CD8-positive, alpha-beta memory T cell (primary cell): ENCODE results near the gene CKAP2L. TPM values are rescaled to one million over a fixed set of nuclear protein-coding genes. Genes with fewer than 3 reads are reported as not detected.

ENCODE experiments used
- CTCF ChIA-PET: fragments of 350-600 bp; sonication (Branson Sonifier 250); formaldehyde crosslinking; loops from one replicate; lab custom pipeline; 2021; ENCODE audit warnings: antibody characterized with exemption; lab: Charles Lee
- POLR2A ChIA-PET: fragments of 350-600 bp; sonication (Branson Sonifier 250); formaldehyde crosslinking; loops from one replicate; lab custom pipeline; 2021; ENCODE audit warnings: antibody characterized with exemption; lab: Charles Lee
- DNase-seq, 5 donors: peaks; one replicate each; pipeline versions ENCODE4 v3.0.0 to v3.0.0-alpha.2; 2020 to 2022; ENCODE audit warnings: mixed read lengths in 1 of 5
- H3K27ac ChIP-seq: one replicate; pipeline ENCODE4 v1.7.0; 2013; ENCODE audit warnings: low read depth, mild to moderate bottlenecking, low read length, moderate library complexity
- H3K27me3 ChIP-seq: 2 replicates; pipeline ENCODE4 v1.7.0; 2013; ENCODE audit warnings: low read length, mild to moderate bottlenecking; ENCODE audit not compliant: insufficient read depth, poor library complexity, severe bottlenecking
- H3K36me3 ChIP-seq: 2 replicates; pipeline ENCODE4 v1.7.0; 2013; ENCODE audit warnings: mild to moderate bottlenecking, low read length, moderate library complexity; ENCODE audit not compliant: insufficient read depth
- H3K4me1 ChIP-seq: 2 replicates; pipeline ENCODE4 v1.7.0; 2013; ENCODE audit warnings: mild to moderate bottlenecking, low read length, moderate library complexity; ENCODE audit not compliant: insufficient read depth
- H3K4me3 ChIP-seq: 2 replicates; pipeline ENCODE4 v1.7.0; 2013; ENCODE audit warnings: mild to moderate bottlenecking, low read length
- H3K9me3 ChIP-seq: 2 replicates; pipeline ENCODE4 v1.7.0; 2013; ENCODE audit warnings: mild to moderate bottlenecking, low read length
- H3K27ac Mint-ChIP-seq, 8 donors: one replicate each; pipeline ENCODE4 v1.8.0; 2020 to 2021; ENCODE audit warnings: mixed read lengths in 8 of 8, mild to moderate bottlenecking in 6 of 8, inconsistent platforms in 3 of 8, moderate library complexity in 3 of 8
- H3K27me3 Mint-ChIP-seq, 2 donors: one replicate each; pipeline ENCODE4 v1.8.0; 2020 to 2021; ENCODE audit warnings: mixed read lengths in 2 of 2, mild to moderate bottlenecking in 1 of 2, moderate library complexity in 1 of 2
- H3K36me3 Mint-ChIP-seq, 3 donors: one replicate each; pipeline ENCODE4 v1.8.0; 2020 to 2021; ENCODE audit warnings: mixed read lengths in 3 of 3, inconsistent platforms in 1 of 3, mild to moderate bottlenecking in 1 of 3
- H3K4me1 Mint-ChIP-seq, 3 donors: one replicate each; pipeline ENCODE4 v1.8.0; 2020 to 2021; ENCODE audit warnings: mixed read lengths in 3 of 3, inconsistent platforms in 1 of 3, mild to moderate bottlenecking in 1 of 3
- H3K4me3 Mint-ChIP-seq, 7 donors: one replicate each; pipeline ENCODE4 v1.8.0; 2020 to 2021; ENCODE audit warnings: mixed read lengths in 7 of 7, mild to moderate bottlenecking in 6 of 7, moderate library complexity in 4 of 7, inconsistent platforms in 2 of 7
- H3K9me3 Mint-ChIP-seq, 5 donors: one replicate each; pipeline ENCODE4 v1.8.0; 2020 to 2022; ENCODE audit warnings: mixed read lengths in 5 of 5, mild to moderate bottlenecking in 3 of 5, moderate library complexity in 2 of 5, inconsistent platforms in 1 of 5
- polyA plus RNA-seq: library from polyadenylated mRNA; unstranded; fragments of 300-500 nt; fragmentation: Illumina TruSeq; gene quantifications from one replicate; pipeline ENCODE4 v1.2.3, GENCODE V29; 2021
- total RNA-seq, 2 experiments: library from RNA; stranded (reverse); gene quantifications; one replicate each; pipeline ENCODE4 v1.2.3, GENCODE V29; 2021

The CKAP2L gene
- total and polyA plus RNA-seq, 3 experiments from 2014 or later = 19.1 to 19.6 TPM; not detected in 1

- POLR2A ChIA-PET = no interaction called here
- CTCF ChIA-PET = interaction anchor here (1.4 kb wide), 1 partner anchor 18 kb away, joined by 3 read pairs; no protein-coding TSS in a partner anchor
- Mint-ChIP-seq H3K27me3 (peaks cover 0 to 2% of the 10 kb centered on the region in 2 donors), H3K4me3 (peak overlapping the region; percentile 62 to 77 (median 69)), H3K9me3 (no peaks in the 10 kb centered on the region), H3K4me1 (peaks cover 29 to 47% (median 39%) of the 10 kb centered on the region in 3 donors), H3K36me3 (peaks cover 0 to 5% (median 0%) of the 10 kb centered on the region in 3 donors), H3K27ac (peak overlapping the region; percentile 1 to 94 (median 62))
- peaks cover 14% of the 10 kb centered on the region for H3K4me1 ChIP-seq
- no peak overlapping the region for H3K27ac ChIP-seq
- DNase-seq = no peak
- no peaks in the 10 kb centered on the region for H3K27me3 ChIP-seq
- H3K36me3 ChIP-seq = no peaks in the 10 kb centered on the region
- no peak overlapping the region for H3K4me3 ChIP-seq
- no peaks in the 10 kb centered on the region for H3K9me3 ChIP-seq
These were observed 3.4 kb upstream of the CKAP2L start for GRCh38 chr2:112767693-112768330.

- Histone ChIP-seq H3K4me3 (peak overlapping the region; percentile 90), H3K4me1 (peaks cover 14% of the 10 kb centered on the region), H3K9me3 (no peaks in the 10 kb centered on the region), H3K36me3 (no peaks in the 10 kb centered on the region), H3K27me3 (no peaks in the 10 kb centered on the region), H3K27ac (peak overlapping the region; percentile 74)
- Mint-ChIP-seq H3K4me1 (peaks cover 29 to 47% (median 39%) of the 10 kb centered on the region in 3 donors), H3K9me3 (no peaks in the 10 kb centered on the region), H3K4me3 (peak overlapping the region; percentile 88 to 98 (median 95)), H3K27ac (peak overlapping the region in 7 of 8 donors; percentile 38 to 96 (median 74)), H3K36me3 (peaks cover 0 to 5% (median 0%) of the 10 kb centered on the region in 3 donors), H3K27me3 (no peaks in the 10 kb centered on the region)
- CTCF ChIA-PET = interaction anchor here (0.9 kb wide), 1 partner anchor 16 kb away, joined by 4 read pairs; no protein-coding TSS in a partner anchor
- POLR2A ChIA-PET = no interaction called here
- DNase-seq = no peak
These were observed 842 bp upstream of the CKAP2L start for GRCh38 chr2:112765251-112765650.

- Mint-ChIP-seq H3K4me3 (no peak overlapping the region), H3K36me3 (peaks cover 0 to 5% (median 0%) of the 10 kb centered on the region in 3 donors), H3K27ac (no peak overlapping the region), H3K27me3 (no peaks in the 10 kb centered on the region), H3K4me1 (peaks cover 21 to 43% (median 26%) of the 10 kb centered on the region in 3 donors), H3K9me3 (no peaks in the 10 kb centered on the region)
- no peak for DNase-seq
- no peaks in the 10 kb centered on the region for H3K27me3 ChIP-seq
- H3K4me1 ChIP-seq = peaks cover 14% of the 10 kb centered on the region
- H3K27ac ChIP-seq = no peak overlapping the region
- no peaks in the 10 kb centered on the region for H3K9me3 ChIP-seq
- ChIA-PET CTCF (interaction anchor here (0.9 to 1.3 kb wide), 2 partner anchors 13 to 21 kb away, joined by 3 to 4 read pairs; no protein-coding TSS in a partner anchor), POLR2A (no interaction called here)
- H3K4me3 ChIP-seq = no peak overlapping the region
- H3K36me3 ChIP-seq = no peaks in the 10 kb centered on the region
These were observed 2.1 kb downstream of the CKAP2L start for GRCh38 chr2:112762276-112762675.

- no peaks in the 10 kb centered on the region for H3K27me3 ChIP-seq
- Mint-ChIP-seq H3K27me3 (no peaks in the 10 kb centered on the region), H3K36me3 (peaks cover 0 to 5% (median 0%) of the 10 kb centered on the region in 3 donors), H3K4me3 (no peak overlapping the region), H3K9me3 (no peaks in the 10 kb centered on the region), H3K27ac (no peak overlapping the region), H3K4me1 (peaks cover 24 to 51% (median 33%) of the 10 kb centered on the region in 3 donors)
- ChIA-PET CTCF (interaction anchor here (0.8 to 1.1 kb wide), 3 partner anchors 9 to 125 kb away, joined by 3 to 4 read pairs (median 3); no protein-coding TSS in a partner anchor), POLR2A (no interaction called here)
- H3K4me3 ChIP-seq = no peak overlapping the region
- no peaks in the 10 kb centered on the region for H3K9me3 ChIP-seq
- H3K4me1 ChIP-seq = peaks cover 11% of the 10 kb centered on the region
- DNase-seq = no peak
- no peak overlapping the region for H3K27ac ChIP-seq
- H3K36me3 ChIP-seq = no peaks in the 10 kb centered on the region
These were observed 4.3 kb downstream of the CKAP2L start for GRCh38 chr2:112760149-112760548.

- Mint-ChIP-seq H3K27ac (no peak overlapping the region), H3K4me1 (peaks cover 15 to 51% (median 28%) of the 10 kb centered on the region in 3 donors), H3K27me3 (no peaks in the 10 kb centered on the region), H3K36me3 (no peaks in the 10 kb centered on the region), H3K4me3 (no peak overlapping the region), H3K9me3 (no peaks in the 10 kb centered on the region)
- Histone ChIP-seq H3K4me1 (peaks cover under 1% of the 10 kb centered on the region), H3K9me3 (no peaks in the 10 kb centered on the region), H3K27ac (no peak overlapping the region), H3K4me3 (no peak overlapping the region), H3K36me3 (no peaks in the 10 kb centered on the region), H3K27me3 (no peaks in the 10 kb centered on the region)
- CTCF ChIA-PET = no interaction called here
- POLR2A ChIA-PET = no interaction called here
- DNase-seq = no peak
These were observed 5.7 kb downstream of the CKAP2L start for GRCh38 chr2:112758711-112759110.

GRCh38 chr2:112757265-112757664, 7.1 kb downstream of the CKAP2L start:
- ChIA-PET CTCF (interaction anchor here (0.7 kb wide), 1 partner anchor 11 kb away, joined by 3 read pairs; no protein-coding TSS in a partner anchor), POLR2A (no interaction called here)
- H3K36me3 Mint-ChIP-seq = no peaks in the 10 kb centered on the region
- no peaks in the 10 kb centered on the region for H3K27me3 Mint-ChIP-seq
- H3K9me3 ChIP-seq = no peaks in the 10 kb centered on the region
- no peak overlapping the region for H3K27ac Mint-ChIP-seq
- no peak overlapping the region for H3K4me3 Mint-ChIP-seq
- no peaks in the 10 kb centered on the region for H3K36me3 ChIP-seq
- H3K4me3 ChIP-seq = no peak overlapping the region
- no peaks in the 10 kb centered on the region for H3K27me3 ChIP-seq
- DNase-seq = no peak
- H3K27ac ChIP-seq = no peak overlapping the region
- H3K4me1 Mint-ChIP-seq = peaks cover 13 to 50% (median 22%) of the 10 kb centered on the region in 3 donors
- no peaks in the 10 kb centered on the region for H3K4me1 ChIP-seq
- no peaks in the 10 kb centered on the region for H3K9me3 Mint-ChIP-seq

GRCh38 chr2:112756207-112756606, 8.2 kb downstream of the CKAP2L start:
- no peaks in the 10 kb centered on the region for H3K27me3 Mint-ChIP-seq
- H3K27ac ChIP-seq = no peak overlapping the region
- no peaks in the 10 kb centered on the region for H3K27me3 ChIP-seq
- no peaks in the 10 kb centered on the region for H3K4me1 ChIP-seq
- H3K4me3 Mint-ChIP-seq = peak overlapping the region in 2 of 7 donors; percentile 4 to 24
- H3K27ac Mint-ChIP-seq = peak overlapping the region in 5 of 8 donors; percentile 2 to 49 (median 34)
- no peak for DNase-seq
- H3K36me3 ChIP-seq = no peaks in the 10 kb centered on the region
- ChIA-PET CTCF (no interaction called here), POLR2A (no interaction called here)
- H3K9me3 ChIP-seq = no peaks in the 10 kb centered on the region
- H3K9me3 Mint-ChIP-seq = no peaks in the 10 kb centered on the region
- no peak overlapping the region for H3K4me3 ChIP-seq
- H3K4me1 Mint-ChIP-seq = peaks cover 13 to 52% (median 27%) of the 10 kb centered on the region in 3 donors
- no peaks in the 10 kb centered on the region for H3K36me3 Mint-ChIP-seq

- Histone ChIP-seq H3K27ac (no peak overlapping the region), H3K4me3 (no peak overlapping the region), H3K36me3 (no peaks in the 10 kb centered on the region), H3K27me3 (no peaks in the 10 kb centered on the region), H3K9me3 (no peaks in the 10 kb centered on the region), H3K4me1 (peaks cover under 1% of the 10 kb centered on the region)
- Mint-ChIP-seq H3K27me3 (no peaks in the 10 kb centered on the region), H3K27ac (peak overlapping the region in 5 of 8 donors; percentile 5 to 80 (median 19)), H3K4me3 (no peak overlapping the region), H3K36me3 (no peaks in the 10 kb centered on the region), H3K4me1 (peaks cover 14 to 56% (median 31%) of the 10 kb centered on the region in 3 donors), H3K9me3 (no peaks in the 10 kb centered on the region)
- CTCF ChIA-PET = no interaction called here
- no peak for DNase-seq
- POLR2A ChIA-PET = no interaction called here
These were observed 9.0 kb downstream of the CKAP2L start for GRCh38 chr2:112755444-112755843.
